Transverse colon (tissue), 3 donors: ENCODE measurements around the gene PDIK1L.

Experiments
- EP300 ChIP-seq: sonication (generic); formaldehyde crosslinking; IDR thresholded peaks from one replicate; pipeline ENCODE4 v1.6.1; 2017; ENCODE audit warnings: antibody characterized with exemption, low read depth
- TF ChIP-seq, protein P1 (sequence below), 5 experiments: fragments of 200-600 bp in 3 of 5; fragments of 450-650 bp in 2 of 5; sonication (generic) in 3 of 5; IDR thresholded peaks; 1 replicate in 2 of 5; 2 replicates in 3 of 5; pipeline ENCODE4 v1.5.1; 2016 to 2017; ENCODE audit warnings: antibody characterized with exemption in 5 of 5, inconsistent platforms in 3 of 5, mild to moderate bottlenecking in 2 of 5, moderate library complexity in 1 of 5

GRCh38 chr1:26134466-26134865 is 22.8 kb downstream of the PDIK1L start:
- no peak for TF ChIP-seq EP300
- TF ChIP-seq, protein P1, sequence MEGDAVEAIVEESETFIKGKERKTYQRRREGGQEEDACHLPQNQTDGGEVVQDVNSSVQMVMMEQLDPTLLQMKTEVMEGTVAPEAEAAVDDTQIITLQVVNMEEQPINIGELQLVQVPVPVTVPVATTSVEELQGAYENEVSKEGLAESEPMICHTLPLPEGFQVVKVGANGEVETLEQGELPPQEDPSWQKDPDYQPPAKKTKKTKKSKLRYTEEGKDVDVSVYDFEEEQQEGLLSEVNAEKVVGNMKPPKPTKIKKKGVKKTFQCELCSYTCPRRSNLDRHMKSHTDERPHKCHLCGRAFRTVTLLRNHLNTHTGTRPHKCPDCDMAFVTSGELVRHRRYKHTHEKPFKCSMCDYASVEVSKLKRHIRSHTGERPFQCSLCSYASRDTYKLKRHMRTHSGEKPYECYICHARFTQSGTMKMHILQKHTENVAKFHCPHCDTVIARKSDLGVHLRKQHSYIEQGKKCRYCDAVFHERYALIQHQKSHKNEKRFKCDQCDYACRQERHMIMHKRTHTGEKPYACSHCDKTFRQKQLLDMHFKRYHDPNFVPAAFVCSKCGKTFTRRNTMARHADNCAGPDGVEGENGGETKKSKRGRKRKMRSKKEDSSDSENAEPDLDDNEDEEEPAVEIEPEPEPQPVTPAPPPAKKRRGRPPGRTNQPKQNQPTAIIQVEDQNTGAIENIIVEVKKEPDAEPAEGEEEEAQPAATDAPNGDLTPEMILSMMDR (IDR thresholded peaks at IDR 0.05) = no peak
